GM19351 (cell line): ENCODE measurements around the gene ST7L.

Experiments used
- ATAC-seq: cut with Tn5 transposase; IDR thresholded peaks from one replicate; pipeline ENCODE4 v1.9.1; 2021; ENCODE audit warnings: mild to moderate bottlenecking, moderate library complexity; ENCODE audit not compliant: unreplicated experiment

The ST7L gene

DNA sequence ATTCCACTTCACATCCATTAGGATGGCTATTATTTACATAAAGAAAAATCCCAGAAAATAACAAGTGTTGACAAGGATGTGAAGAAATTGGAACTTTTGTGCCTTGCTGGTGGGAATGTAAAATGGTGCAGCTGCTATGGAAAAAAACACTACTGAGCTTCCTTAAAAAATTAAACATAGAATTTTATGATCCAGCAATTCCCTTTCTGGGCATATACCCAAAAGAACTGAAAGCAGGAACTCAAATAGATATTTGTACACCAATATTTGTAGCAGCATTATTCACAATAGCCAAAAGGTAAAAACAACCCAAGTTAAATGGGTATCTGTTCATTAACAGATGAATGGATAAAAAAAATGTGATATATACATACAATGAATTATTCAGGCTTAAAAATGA is 64.5 kb downstream of the ST7L start:
- no peak for ATAC-seq

DNA sequence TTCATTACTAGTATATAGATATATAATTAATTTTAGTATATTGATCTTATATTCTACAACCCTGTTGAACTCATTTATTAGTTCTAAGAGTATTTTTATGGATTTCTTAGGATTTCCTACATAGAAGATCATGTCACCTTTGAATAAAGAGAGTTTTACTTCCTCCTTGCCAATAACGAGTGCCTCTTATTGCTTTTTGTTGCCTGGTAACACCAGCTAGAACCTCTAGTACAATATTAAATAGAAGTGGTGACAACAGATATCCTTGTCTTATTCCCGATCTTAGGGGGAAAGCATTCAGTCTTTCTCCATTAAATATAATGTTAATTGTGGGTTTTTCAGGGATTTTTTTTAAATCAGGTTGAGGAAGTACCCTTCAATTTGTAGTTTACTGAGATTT is 69.4 kb downstream of the ST7L start:
- ATAC-seq: no peak

DNA sequence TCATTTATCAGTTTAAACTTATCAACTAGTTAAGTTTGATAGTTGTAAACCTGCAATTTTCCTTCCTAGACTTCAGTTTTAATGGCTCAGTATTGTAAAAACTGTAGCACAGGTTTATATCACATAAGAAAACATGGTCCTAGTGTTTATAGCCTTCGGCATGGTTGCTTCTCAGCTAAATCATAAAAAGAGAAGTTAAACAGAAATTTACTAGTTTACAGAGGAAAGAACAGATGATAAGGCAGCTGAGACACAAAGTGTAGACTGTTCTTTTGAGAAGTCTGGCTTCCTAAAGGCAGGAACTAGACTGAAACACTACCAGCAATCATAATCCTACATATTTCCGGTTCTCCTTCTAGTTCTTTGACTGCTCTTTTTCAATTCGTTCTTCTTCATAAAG is 70.4 kb downstream of the ST7L start:
- ATAC-seq: no peak

DNA sequence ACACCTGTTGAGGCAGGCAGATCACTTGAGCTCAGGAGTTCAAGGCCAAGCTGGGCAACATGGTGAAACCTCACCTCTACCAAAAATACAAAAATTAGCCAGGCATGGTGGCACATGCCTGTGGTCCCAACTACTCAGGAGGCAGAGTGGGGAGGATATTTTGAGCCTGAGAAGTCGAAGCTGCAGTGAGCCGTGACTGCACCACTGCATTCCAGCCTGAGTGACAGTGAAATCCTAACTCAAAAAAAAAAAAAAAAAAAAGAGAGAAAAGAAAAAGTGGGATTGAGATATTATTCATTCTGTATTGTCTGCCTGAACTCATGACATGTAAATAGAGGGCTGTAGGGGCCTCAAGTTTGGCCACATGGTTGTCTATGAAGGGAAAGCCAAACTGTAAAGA is 72.9 kb downstream of the ST7L start:
- no peak for ATAC-seq

DNA sequence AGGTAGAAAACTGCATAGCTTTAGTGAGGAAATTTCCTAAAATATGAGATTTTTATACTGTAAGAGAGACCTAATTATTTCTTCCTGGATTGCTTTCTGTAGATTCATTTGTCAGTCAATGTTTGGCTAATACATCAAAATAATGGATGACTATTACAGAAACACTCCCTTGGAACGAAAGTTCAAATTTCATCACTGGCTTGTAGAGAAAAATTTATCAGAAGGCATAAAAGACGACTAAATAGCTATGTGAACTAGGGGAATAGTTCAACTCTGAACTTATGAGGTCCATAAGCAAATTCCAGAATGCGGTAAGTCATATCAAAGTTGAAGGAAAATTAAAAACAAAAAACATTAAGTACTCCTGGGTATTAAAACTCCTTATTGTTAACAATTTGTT is 74.2 kb downstream of the ST7L start:
- no peak for ATAC-seq

DNA sequence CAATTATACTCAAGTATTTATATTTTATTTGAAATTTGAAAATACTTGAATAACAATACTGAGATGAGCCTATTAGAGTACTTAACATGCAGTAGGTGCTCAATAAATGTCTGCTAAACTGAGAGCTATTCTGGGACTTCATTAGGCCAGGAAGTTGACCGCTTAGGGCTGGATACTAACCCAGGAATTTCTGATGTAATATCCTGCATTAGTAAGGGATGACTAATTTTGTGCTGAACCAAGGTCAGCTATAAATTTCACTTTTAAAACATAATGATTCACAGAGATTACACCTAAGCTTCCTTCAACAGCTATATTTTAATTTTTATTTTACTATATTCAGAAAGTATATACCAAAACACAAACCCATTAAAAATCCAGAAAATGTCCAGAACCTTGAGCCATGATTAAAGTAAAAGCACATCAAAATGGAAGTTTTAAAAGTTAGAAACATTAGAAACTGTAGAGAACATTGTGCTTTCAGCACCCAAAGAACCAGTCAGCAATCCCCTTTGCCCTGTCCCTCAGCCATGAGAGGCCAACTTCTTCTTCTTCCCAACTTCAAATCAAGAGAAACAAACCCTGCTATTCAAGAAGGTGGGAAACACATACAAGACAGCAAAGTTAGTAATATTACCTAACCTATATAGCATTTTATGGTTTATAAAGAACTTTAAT is 74.8 kb downstream of the ST7L start:
- ATAC-seq: no peak

DNA sequence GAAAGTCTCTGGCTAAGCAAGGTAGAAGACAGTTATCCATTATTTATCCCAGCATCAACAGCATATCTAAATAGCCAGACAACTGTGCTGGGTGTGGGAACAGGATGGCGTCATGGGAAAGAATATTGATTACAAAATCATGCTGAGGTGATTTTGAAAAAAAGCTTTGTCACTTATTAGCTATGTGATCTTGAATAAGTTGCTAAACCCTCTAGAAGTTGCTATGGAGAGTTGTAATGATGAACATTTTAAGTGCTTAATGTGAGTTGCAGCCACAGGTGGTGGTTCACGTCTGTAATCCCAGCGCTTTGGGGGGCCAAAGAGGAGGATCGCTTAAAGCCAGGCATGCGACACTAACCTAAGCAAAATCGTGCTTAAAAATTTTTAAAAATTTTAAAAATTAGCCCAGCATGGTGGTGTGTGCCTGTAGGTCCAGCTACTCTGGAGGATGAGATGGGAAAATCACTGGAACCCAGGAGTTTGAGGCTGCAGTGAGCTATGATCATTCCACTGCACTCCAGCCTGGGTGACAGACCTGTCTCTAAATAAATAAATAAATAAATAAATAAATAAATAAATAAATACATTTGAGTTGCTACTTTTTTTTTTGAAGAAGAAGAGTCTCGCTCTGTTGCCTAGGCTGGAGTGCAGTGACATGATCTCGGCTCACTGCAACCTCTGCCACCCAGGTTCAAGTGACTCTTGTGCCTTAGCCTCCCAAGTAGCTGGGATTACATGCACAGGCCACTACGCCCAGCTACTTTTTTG is 76.6 kb downstream of the ST7L start:
- ATAC-seq: no peak

DNA sequence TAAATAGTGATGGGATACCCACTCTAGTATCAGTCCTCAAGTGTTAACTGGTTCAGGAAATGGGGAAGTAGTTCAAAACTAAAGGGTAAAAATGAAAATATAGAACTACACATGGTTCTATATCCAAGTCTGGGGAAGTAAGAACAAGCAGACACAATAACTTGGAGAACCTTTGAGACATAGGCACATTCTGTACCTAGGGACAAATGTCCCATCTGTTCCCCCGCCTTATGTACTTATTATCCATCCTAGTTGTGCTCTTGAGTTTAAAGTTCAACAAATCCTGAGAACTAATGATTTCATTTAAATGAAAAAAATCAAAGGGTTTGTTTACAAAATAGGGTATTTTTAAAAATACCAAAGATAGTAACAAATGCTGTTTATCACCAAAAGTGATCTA is 77.6 kb downstream of the ST7L start:
- ATAC-seq: no peak

DNA sequence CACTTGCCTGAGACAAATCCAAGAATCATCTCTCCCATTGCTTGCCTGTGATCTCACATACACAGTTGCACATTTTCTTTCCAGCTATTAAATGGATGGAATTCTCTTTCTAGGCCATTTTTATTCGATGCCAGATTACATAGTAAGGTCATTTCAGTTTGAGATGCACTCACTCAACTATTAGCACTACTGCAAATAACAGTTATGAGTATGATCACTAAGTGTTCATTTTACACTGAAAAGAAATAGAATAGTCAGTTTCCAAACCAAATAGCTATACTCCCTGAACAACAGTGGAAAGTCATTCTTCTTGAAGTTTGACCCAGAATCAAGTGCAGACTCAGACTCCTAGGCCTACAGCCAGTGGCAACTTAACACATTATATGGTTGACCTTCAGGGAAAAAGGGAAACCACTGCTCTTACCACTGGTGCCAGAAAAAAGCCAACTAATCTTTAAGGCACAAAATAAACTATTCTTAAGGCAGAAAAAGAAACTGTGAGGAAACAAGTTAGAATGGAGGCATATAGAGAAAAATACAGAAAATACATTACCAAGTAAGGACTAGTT is 78.6 kb downstream of the ST7L start:
- ATAC-seq: no peak

DNA sequence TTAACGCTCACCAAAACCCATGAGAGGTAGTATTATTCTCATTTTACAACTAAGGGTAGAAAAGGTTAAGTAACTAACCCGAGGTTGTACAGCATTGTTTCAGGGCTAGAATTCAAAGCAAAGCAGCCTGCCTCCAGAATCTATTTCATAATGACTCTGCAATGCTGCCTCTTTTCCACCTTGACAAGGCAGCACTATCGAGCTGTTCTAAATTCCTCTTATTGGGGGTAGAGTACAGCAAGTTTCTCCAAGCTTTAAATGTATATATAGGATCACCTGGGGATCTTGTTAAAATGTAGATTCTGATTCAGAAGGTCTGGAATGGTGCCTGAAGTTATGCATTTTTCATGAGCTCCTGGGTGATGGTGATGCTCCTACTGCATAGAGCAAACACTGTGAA is 80.1 kb downstream of the ST7L start:
- no peak for ATAC-seq

DNA sequence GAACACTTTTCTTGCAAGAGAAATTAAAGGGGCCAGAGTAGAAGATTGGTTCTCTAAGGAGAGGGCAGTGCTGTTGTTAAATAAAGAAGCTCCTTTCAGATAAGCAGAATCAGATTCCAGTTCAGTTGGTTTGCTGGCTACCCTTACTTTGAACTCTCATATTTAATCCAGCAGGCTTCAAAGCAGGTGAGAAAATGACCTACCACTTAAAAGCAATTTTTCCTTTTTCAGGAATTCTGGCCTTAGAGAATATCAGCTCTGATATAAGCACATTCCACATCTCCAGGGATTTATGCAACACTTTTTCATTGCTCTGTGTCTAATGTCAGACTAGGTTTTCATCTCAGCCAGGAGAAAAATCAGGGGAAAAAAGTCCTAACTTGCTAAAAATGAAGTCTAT is 81.5 kb downstream of the ST7L start:
- no peak for ATAC-seq

DNA sequence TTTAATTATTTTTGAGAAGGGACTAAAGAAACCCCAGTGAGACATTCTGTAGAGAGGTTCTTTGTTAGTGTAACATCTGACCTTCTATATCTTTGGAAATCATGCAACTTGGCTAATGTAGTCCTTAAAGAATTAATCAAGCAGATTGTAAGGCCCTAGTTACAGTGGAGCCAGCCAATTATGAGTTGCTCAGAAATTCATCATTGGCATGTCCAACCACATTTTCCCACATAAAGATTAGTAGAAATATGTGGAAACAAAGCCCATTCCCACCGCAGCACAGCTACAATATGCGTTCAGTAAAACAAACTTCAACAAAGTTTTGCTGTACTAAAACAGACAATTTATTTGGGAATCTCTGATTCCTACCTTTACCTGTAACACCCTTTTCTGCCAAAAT is 82.4 kb downstream of the ST7L start:
- no peak for ATAC-seq

DNA sequence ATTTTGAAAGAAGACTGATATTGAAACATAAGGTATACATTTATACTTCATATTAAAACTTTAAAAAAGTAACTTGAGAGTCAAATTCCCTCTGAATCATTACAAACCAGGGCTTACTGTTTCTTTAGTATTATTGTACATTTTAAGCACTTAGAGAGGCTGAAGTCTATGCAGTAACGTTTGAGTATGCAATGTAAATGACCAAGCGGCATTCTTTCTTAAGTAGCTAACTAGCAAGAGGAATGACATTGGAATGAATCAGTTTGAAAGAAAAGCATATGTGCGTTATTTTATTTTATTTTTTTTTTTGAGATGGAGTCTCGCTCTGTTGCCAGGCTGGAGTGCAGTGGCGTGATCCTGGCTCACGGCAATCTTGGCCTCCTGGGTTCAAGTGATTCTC is 85.9 kb downstream of the ST7L start:
- ATAC-seq: no peak

DNA sequence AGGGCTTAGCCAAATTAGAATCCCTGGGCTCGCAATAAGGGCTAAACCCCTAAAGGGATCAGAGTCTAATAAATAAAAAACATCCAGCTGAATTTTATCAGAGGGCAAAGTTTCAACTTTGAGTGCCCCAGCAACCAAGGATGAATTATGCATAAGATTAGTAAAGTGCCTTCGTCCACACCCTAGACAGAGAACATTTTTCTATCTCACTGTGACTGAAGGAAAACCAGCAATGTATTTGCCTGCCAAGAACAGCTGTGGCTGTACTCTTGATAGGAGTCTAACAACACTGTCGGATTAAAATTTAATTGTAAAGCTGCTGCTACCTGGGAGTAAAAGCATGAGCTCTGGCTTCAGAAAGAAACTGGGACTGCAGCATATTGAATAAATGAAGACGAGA is 86.9 kb downstream of the ST7L start:
- no peak for ATAC-seq

DNA sequence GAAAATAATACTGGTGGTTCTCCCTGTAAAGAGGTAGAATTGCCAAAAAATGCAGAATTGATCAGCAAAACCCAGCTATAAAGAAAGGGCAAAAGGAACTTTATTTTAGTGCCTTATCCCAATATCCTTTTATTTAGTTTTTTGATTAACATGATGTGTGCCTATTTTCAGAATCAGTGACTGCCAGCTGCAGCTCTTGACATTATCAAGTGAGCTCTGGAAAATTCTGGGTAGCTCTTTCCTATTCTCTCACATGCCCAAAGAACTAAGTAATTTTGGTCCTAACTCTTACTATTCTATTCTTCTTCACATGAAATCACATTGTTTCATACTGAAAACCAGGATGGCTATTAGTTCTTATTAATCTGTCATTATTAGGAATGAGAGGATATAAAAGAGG is 88.1 kb downstream of the ST7L start:
- ATAC-seq: no peak

DNA sequence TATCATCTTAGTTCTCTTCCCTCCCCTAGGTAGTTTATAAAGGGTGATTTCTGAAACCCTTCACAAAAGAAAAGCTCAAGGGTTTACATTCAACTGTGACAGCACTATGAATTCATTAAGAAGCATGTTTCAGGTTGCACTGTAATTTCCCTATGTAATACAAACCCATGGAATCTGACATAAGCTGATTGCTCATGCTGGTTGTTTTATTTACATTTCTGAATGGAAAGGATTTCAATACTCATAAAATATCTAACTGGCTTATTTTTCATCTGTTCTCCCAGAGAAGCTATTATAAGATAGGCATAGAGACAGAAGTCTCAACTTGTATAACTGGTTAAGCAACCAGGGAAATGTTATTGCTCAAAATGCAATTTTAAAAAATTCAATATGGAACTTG is 89.6 kb downstream of the ST7L start:
- no peak for ATAC-seq

DNA sequence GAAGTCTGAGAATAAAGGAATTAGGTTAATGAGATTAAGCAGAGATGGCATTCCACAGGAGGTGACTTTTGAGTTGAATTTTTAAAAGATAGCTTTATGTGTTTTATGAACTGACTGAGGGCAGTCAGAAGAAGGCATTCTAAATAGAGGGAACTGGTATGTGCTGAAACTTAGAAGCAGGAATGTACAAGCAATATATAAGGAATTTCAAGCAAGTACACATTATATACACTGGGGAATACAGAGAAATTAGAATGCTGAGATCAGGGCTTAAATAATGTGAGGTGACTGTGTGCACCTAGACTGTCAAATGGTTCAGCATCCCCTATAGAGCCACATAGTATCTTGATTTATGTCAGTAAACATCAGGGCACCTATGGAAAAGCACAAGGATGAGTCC is 90.9 kb downstream of the ST7L start:
- ATAC-seq: no peak

DNA sequence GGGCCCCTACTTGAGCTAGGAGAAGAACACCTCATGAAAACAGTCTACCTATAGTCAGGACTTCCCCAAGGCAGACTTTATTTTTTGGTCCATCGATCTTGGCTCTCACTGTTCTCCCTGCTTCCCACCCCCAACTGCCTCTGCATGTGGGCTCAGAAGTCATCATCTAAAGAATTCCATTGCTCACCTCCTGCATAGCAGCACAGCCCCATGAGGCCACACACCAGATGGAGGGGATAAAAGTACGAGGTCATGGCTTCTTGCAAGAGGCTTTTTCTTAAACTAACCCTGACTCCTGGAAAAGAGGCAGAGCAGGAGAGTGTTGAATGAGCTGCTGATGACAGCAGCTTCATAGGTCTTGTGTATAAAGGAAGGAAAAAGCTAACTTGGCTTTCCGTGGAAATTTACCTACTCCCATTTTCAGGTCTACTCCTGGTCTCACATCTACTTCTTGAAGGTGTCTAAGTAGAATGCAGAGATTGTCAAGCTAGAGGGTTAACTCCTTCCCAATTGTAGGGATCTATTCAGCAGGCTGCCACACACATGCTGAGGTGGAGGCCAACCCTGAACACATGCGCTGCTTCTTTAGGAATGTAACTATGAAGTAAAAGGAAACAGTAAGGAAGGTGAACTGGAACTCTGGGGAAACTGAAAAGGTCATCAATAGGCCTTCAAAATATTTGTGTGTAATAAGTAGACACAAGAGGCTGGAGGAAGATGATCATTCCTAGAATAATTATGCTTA is 91.5 kb downstream of the ST7L start:
- ATAC-seq: no peak

DNA sequence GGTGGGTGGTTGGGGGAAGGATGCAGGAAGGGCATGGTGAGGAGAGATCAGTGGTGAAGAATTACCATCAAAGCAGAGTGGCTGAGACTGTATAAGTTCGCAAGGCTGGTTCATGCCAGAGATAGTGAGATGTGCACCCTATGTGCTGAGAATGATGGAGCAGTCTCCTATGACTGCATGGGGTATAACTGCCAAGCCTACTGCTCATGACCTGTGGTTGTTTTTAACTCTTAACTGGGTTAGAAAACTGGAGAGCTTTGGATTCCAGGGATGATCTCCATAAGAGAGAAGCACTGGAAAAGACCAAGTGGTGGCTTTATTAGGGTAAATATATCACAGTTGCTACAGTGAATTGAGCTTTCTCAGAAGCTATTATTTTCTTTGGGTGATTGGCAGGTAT is 94.0 kb downstream of the ST7L start:
- ATAC-seq: no peak

DNA sequence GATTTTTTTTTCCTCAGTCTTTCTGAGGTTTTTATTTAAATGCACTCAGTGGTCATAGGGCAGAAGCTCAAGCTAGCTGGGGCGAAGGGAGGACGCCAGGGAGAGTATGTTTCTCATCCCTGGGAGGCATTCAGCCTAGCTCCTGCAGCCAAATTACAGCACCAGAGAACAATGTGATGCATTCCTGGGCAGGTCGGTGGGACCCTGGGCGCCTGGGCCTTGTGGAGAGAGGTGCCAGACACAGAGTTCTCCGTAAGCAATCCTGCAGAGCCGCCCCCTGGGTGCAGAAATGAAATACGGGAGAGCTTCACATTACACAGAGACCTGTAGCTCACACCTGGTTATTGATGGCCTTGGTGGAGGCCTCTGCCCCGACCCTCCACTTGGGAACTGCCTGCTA is 94.7 kb downstream of the ST7L start:
- ATAC-seq: no peak

DNA sequence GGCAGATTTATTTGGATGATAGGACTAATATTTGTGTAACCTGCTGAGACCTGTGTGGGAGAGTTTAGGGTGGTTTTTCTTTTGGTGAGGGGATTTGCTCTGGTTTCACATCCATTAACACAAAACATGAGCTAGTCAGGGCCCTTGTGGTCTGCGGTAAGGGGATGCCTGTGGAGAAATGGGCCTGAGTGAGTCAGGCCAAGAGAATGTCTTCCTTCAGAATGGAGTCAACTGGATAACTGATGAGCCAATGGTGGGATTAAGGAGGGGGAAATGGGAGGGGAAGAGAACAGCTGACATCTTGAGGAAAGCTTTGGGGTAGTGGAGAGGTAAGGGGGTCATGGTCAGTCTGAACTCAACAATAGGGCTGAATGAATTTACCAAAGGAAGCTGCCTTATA is 96.3 kb downstream of the ST7L start:
- ATAC-seq: no peak

DNA sequence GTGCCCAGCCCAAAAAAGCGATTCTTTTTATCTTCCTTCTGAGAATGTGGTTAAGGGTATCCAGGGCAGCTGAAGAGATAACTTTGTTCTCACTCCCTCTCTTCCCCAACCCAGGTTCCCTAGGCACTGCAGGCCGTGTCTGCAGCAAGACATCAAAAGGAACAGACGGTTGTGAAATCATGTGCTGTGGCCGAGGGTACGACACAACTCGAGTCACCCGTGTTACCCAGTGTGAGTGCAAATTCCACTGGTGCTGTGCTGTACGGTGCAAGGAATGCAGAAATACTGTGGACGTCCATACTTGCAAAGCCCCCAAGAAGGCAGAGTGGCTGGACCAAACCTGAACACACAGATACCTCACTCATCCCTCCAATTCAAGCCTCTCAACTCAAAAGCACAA is 98.8 kb downstream of the ST7L start:
- ATAC-seq: no peak
